ENCODE data around the gene HSD11B2. TPM values are rescaled to one million over a fixed set of nuclear protein-coding genes. Genes with fewer than 3 reads are reported as not detected.

The HSD11B2 gene
- total RNA-seq, 2 experiments from 2014 or later, result not detected

- TF ChIP-seq EZH2phosphoT487 (IDR thresholded peaks at IDR 0.05; ENCODE audit: borderline replicate concordance, low read depth, low read length), result no peak
- TF ChIP-seq, protein P1, sequence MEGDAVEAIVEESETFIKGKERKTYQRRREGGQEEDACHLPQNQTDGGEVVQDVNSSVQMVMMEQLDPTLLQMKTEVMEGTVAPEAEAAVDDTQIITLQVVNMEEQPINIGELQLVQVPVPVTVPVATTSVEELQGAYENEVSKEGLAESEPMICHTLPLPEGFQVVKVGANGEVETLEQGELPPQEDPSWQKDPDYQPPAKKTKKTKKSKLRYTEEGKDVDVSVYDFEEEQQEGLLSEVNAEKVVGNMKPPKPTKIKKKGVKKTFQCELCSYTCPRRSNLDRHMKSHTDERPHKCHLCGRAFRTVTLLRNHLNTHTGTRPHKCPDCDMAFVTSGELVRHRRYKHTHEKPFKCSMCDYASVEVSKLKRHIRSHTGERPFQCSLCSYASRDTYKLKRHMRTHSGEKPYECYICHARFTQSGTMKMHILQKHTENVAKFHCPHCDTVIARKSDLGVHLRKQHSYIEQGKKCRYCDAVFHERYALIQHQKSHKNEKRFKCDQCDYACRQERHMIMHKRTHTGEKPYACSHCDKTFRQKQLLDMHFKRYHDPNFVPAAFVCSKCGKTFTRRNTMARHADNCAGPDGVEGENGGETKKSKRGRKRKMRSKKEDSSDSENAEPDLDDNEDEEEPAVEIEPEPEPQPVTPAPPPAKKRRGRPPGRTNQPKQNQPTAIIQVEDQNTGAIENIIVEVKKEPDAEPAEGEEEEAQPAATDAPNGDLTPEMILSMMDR (conservative IDR thresholded peaks at IDR 0.05; ENCODE audit: low read length), result no peak
- POLR2A ChIA-PET, result no interaction called here
- no TSS peak for BruUV-seq (replicated peaks)
- intact Hi-C loops (cut with micrococcal nuclease; ENCODE audit: unreplicated experiment), result no loop called here
- Histone ChIP-seq H3K4me2 (ENCODE audit: low read length) (no peak overlapping the region), H3K9me3 (ENCODE audit: low read length) (no peaks in the 10 kb centered on the region), H3K4me1 (ENCODE audit: insufficient read depth, low read length, poor library complexity, severe bottlenecking) (no peaks in the 10 kb centered on the region), H3K9me2 (ENCODE audit: insufficient read depth, low read length) (no peaks in the 10 kb centered on the region), H3K36me3 (ENCODE audit: insufficient read depth, low read length) (peaks cover 4% of the 10 kb centered on the region; the same call in 1 of the 2 replicates), H3K79me2 (ENCODE audit: insufficient read depth, low read depth, low read length) (no peaks in the 10 kb centered on the region), H2AFZ (ENCODE audit: low read length) (no peak overlapping the region), H4K20me1 (ENCODE audit: insufficient read depth, low read length) (no peaks in the 10 kb centered on the region; the same call in 1 of the 2 replicates), H3K4me3 (ENCODE audit: low read depth, low read length, poor library complexity, severe bottlenecking) (no peak overlapping the region), H3K27ac (ENCODE audit: low read depth, low read length, poor library complexity, severe bottlenecking) (no peak overlapping the region)
- DNase-seq (ENCODE audit: low spot score), result no peak
- CTCF ChIA-PET (ENCODE audit: unreplicated experiment), result no interaction called here
Observed at GRCh38 chr16:67457611-67458010, 26.7 kb downstream of the HSD11B2 start.

GRCh38 chr16:67458121-67458641 is 27.3 kb downstream of the HSD11B2 start:
- no peaks in the 10 kb centered on the region; the same call in 1 of the 2 replicates for H4K20me1 ChIP-seq (ENCODE audit: insufficient read depth, low read length)

More at GRCh38 chr16:67458121-67458641, 27.3 kb downstream of the HSD11B2 start:
- ChIA-PET POLR2A (no interaction called here), CTCF (ENCODE audit: unreplicated experiment) (no interaction called here)
- Histone ChIP-seq H2AFZ (ENCODE audit: low read length) (no peak overlapping the region), H3K4me1 (ENCODE audit: insufficient read depth, low read length, poor library complexity, severe bottlenecking) (no peaks in the 10 kb centered on the region), H3K36me3 (ENCODE audit: insufficient read depth, low read length) (peaks cover under 1% of the 10 kb centered on the region; the same call in 1 of the 2 replicates), H3K27ac (ENCODE audit: low read depth, low read length, poor library complexity, severe bottlenecking) (no peak overlapping the region), H3K79me2 (ENCODE audit: insufficient read depth, low read depth, low read length) (no peaks in the 10 kb centered on the region), H3K9me3 (ENCODE audit: low read length) (no peaks in the 10 kb centered on the region), H3K4me3 (ENCODE audit: low read depth, low read length, poor library complexity, severe bottlenecking) (no peak overlapping the region), H3K9me2 (ENCODE audit: insufficient read depth, low read length) (no peaks in the 10 kb centered on the region), H3K4me2 (ENCODE audit: low read length) (no peak overlapping the region)
- no TSS peak for BruUV-seq (replicated peaks)
- intact Hi-C loops (cut with micrococcal nuclease; ENCODE audit: unreplicated experiment), result no loop called here
- no peak for DNase-seq (ENCODE audit: low spot score)
- TF ChIP-seq EZH2phosphoT487 (IDR thresholded peaks at IDR 0.05; ENCODE audit: borderline replicate concordance, low read depth, low read length), result no peak
- TF ChIP-seq, protein P1 (conservative IDR thresholded peaks at IDR 0.05; ENCODE audit: low read length), result no peak

Measured in OCI-LY7 (cell line).